ENCODE results near the gene CAPN9. TPM values are rescaled to one million over a fixed set of nuclear protein-coding genes. Genes with fewer than 3 reads are reported as not detected.

The CAPN9 gene
- total RNA-seq, 4 donors from 2014 or later, result not detected

DNA sequence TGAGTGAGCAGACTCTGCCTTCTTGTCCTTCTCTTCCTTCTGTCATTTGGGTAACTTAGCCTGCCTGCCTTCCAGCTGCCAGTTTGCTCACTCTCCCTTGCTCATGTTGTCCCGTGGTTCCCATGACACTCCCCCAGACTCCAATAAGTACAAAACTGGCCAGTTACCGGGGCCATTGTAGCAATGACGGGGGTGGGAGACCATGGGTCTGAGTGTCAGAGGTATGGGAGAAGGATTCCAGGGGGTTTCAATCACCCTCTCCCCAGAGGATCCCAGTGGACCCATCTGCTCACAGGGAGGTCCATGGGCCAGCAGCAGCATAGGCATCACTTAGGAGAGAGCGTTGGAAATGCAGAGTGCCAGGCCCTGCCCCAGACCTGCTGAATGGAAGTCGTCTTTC is 51.3 kb downstream of the CAPN9 start:
- TF ChIP-seq, protein P1, sequence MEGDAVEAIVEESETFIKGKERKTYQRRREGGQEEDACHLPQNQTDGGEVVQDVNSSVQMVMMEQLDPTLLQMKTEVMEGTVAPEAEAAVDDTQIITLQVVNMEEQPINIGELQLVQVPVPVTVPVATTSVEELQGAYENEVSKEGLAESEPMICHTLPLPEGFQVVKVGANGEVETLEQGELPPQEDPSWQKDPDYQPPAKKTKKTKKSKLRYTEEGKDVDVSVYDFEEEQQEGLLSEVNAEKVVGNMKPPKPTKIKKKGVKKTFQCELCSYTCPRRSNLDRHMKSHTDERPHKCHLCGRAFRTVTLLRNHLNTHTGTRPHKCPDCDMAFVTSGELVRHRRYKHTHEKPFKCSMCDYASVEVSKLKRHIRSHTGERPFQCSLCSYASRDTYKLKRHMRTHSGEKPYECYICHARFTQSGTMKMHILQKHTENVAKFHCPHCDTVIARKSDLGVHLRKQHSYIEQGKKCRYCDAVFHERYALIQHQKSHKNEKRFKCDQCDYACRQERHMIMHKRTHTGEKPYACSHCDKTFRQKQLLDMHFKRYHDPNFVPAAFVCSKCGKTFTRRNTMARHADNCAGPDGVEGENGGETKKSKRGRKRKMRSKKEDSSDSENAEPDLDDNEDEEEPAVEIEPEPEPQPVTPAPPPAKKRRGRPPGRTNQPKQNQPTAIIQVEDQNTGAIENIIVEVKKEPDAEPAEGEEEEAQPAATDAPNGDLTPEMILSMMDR (IDR thresholded peaks at IDR 0.05; ENCODE audit: low read depth), result no peak

DNA sequence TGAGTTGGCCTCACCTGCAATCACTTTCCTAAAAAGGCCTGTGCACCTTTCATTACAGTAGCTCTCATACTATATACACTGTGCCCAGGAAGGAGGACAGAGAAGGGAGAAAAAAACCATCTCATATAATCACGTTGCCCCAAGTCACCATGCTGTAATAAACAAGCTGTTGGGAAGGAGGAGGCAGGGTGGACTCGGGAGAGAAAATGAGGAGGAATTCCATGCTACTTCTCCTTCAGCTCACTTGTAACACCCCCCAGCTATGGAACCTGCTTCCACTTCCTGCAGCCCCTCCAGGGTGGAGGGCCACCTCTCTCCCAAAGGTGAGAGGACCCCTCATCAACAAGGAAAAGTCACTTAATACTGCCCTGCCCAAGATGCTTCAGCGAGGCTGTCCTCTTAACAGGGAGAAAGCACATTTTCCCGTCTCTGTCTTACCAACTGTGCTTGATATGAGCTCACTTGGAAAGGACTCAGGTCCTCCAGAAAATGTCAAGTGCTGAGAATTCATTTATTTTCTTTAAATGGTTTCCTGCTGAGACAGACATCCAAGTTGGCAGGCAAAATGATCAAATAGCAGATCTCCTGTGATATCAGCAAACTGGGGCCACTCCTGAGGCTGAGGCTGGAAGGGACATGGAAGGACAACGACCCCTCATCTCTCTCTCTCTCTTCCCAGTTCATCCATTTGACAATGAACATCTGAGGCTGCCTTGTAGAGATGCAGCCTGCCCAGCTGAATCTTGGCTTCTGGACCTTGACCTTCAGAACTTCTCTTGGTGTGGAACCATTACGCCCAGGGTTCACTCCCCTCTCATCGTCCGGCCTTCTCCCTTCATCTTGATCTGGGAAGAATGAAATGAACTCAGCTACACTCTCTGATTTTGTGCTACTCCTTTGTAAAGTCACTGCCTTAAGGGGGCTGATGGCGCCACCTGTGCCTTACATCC is 54.0 kb downstream of the CAPN9 start:
- TF ChIP-seq, protein P1 (IDR thresholded peaks at IDR 0.05; ENCODE audit: low read depth), result no peak

DNA sequence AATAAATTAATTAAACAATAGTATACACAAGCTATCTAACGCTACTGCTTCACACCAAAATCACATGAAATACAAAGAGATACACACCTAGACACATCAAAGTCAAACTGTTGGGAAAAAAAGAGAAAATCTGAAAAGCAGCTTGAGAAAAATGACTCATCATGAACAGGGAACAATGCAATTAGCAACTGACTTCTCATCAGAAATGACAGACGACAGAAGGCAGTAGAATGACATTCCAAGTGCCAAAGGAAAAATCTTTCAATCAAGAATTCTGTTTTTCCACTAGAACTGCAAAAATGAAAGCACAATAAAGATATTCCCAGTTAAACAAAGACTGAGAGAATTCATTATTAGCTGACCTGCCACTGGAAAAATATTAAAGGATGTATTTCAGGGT is 57.2 kb downstream of the CAPN9 start:
- TF ChIP-seq, protein P1 (IDR thresholded peaks at IDR 0.05; ENCODE audit: low read depth), result no peak

DNA sequence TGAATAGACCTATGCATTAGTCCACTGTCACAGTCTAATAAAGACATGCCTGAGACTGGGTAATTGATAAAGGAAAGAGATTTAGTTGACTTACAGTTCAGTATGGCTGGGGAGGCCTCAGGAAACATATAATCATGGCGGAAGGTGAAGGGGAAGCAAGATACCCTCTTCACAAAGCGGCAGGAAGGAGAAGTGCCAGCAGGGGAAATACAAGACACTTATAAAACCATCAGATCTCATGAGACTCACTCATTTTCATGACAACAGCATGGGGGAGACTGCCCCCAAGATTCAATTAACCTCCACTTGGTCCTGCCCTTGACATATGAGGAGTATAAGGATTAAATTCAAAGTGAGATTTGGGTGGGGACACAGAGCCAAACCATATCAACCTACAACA is 59.4 kb downstream of the CAPN9 start:
- TF ChIP-seq, protein P1 (IDR thresholded peaks at IDR 0.05; ENCODE audit: low read depth), result no peak

DNA sequence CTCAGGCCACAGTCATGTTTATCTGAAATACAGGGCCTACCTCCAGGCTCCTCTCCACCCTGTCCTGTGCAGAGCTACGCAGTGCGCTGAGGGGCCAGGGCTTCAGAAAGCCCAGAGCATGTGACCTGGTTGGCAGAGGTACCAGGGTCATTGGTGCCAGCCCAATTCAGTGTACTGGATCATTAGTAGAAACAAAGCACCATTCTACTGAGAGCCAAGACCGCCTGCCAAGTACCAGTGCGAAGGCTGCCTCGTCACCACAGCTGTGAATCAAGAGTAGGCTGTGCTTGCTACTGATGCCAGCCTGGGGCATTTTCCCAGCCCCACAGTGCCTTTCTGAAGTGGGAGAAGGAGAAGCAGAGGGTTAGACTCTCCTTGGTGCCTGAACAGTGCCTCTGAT is 59.8 kb downstream of the CAPN9 start:
- TF ChIP-seq, protein P1 (IDR thresholded peaks at IDR 0.05; ENCODE audit: low read depth), result no peak

DNA sequence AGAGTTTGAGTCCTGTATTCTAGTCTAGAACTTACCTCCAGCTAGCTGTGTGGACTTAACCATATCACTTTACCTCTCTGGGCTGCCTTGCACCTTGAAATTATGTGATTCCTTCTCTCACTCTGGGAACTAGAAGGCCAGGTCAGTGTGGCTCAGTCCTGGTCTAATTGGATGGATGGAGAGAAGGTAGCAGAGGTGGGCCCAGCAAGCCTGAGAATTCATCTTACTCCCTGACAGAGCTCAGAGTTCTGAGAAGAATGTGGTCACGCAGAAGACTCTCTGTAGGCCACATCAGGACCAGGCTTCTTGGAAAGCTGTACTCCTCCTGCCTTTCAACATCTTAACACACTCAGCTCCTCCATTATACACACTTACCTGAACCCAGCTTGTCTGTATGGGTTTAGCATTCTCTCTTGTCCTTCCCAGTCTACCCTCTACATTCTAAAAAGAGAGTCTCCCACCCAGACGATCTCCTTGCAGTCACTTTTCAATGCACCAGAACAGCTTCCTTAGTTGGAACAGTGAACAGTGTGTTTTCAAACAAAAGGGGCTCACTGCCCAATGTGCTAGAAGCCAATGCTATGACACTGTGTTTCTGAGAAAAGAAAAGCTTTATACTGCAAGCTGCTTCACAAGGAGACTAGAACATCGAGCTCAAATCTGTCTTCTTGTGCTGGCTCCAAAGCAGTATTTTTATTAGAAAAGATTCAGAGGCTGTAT is 60.5 kb downstream of the CAPN9 start:
- TF ChIP-seq, protein P1 (IDR thresholded peaks at IDR 0.05; ENCODE audit: low read depth), result no peak

DNA sequence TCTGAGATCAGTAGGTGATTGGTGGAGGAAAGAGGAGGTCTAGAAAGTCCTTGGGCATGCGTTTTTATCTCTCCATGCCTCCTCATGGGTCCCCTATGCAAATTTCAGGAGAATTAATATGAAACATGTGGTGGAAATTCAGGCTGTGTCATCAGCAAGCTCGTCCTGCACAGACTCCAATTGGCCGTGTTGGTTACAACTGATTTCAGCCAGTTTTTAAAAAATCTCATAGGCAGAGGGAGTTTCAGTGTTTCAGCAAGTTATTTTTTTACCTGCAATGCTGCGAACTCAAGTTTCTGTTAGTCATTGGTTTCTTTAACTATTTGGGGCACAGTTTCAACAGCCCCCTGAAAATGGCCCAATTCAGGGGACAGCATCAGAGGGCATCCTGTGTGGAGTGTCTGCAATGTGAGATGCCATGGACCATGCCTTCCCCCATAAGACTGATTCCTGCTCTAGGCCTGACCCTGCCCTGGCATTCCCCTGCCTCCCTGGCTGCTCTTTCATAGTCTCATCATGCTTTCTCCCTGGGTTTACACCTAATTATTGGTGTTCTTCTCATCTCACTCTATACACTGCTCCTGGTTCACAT is 61.2 kb downstream of the CAPN9 start:
- TF ChIP-seq, protein P1 (IDR thresholded peaks at IDR 0.05; ENCODE audit: low read depth), result no peak

Data from subcutaneous adipose tissue (tissue), 4 donors.